IMR-90 (cell line): Measurements from ENCODE around the gene HAAO. TPM values are rescaled to one million over a fixed set of nuclear protein-coding genes. Genes with fewer than 3 reads are reported as not detected.

Source experiments
- ATAC-seq: fragments of 200-7000 bp; cut with Tn5 transposase; 2 replicates; pipeline ENCODE4 v1.9.1; 2020; ENCODE audit warnings: low read depth, mild to moderate bottlenecking, moderate library complexity
- BruUV-seq: library from RNA; stranded (reverse); fragments of 400-500 nt; replicated peaks from 2 replicates; lab custom pipeline; 2021; lab: Mats Ljungman, UMichigan
- CTCF ChIA-PET: fragments of 300-600 bp; formaldehyde crosslinking; extraction: SDS; loops from one replicate; lab custom pipeline; 2021; ENCODE audit warnings: antibody characterized with exemption; lab: Yijun Ruan, JAX
- POLR2A ChIA-PET: fragments of 300-600 bp; sonication (Branson Sonifier 250); formaldehyde crosslinking; loops from one replicate; lab custom pipeline; 2022; ENCODE audit warnings: antibody characterized with exemption; ENCODE audit not compliant: unreplicated experiment; lab: Charles Lee
- DNase-seq: peaks from one replicate; pipeline ENCODE4 v3.0.0; 2013
- H2AFZ ChIP-seq: replicated peaks from 2 replicates; pipeline ENCODE3; 2013; ENCODE audit warnings: low read length, mild to moderate bottlenecking; ENCODE audit not compliant: poor library complexity
- H2AK5ac ChIP-seq: 2 replicates; pipeline ENCODE4 v1.6.1; 2013; ENCODE audit warnings: low read depth, low read length, inconsistent platforms
- H2AK9ac ChIP-seq: replicated peaks from 2 replicates; pipeline ENCODE3; 2013; ENCODE audit warnings: mild to moderate bottlenecking, low read depth, low read length, moderate library complexity; ENCODE audit not compliant: poor library complexity
- H2BK120ac ChIP-seq: 2 replicates; pipeline ENCODE4 v1.6.1; 2013; ENCODE audit warnings: low read depth, low read length, inconsistent platforms
- H2BK15ac ChIP-seq: 3 replicates; pipeline ENCODE4 v1.6.1; 2013; ENCODE audit warnings: low read depth, low read length, inconsistent platforms
- H2BK20ac ChIP-seq: 2 replicates; pipeline ENCODE4 v1.6.1; 2013; ENCODE audit warnings: low read depth, mild to moderate bottlenecking, inconsistent platforms, low read length, moderate library complexity
- H2BK5ac ChIP-seq: 2 replicates; pipeline ENCODE4 v1.6.1; 2013; ENCODE audit warnings: mild to moderate bottlenecking, low read depth, low read length, inconsistent platforms; ENCODE audit not compliant: poor library complexity, severe bottlenecking
- H3K14ac ChIP-seq: replicated peaks from 2 replicates; pipeline ENCODE4 v1.6.1; 2013; ENCODE audit warnings: low read depth, low read length, inconsistent platforms
- H3K18ac ChIP-seq: 2 replicates; pipeline ENCODE4 v1.6.1; 2013; ENCODE audit warnings: low read depth, low read length, control low read depth
- H3K23ac ChIP-seq: 2 replicates; pipeline ENCODE4 v1.6.1; 2013; ENCODE audit warnings: low read depth, low read length, inconsistent platforms
- H3K27ac ChIP-seq: 2 replicates; pipeline ENCODE4 v1.5.1; 2013; ENCODE audit warnings: mild to moderate bottlenecking, control low read depth, low read length; ENCODE audit not compliant: insufficient read depth
- H3K27me3 ChIP-seq: 2 replicates; pipeline ENCODE4 v1.6.1; 2013; ENCODE audit warnings: low read length; ENCODE audit not compliant: control insufficient read depth, insufficient read depth
- H3K36me3 ChIP-seq: 2 replicates; pipeline ENCODE4 v1.6.1; 2013; ENCODE audit warnings: low read length, mixed read lengths; ENCODE audit not compliant: control insufficient read depth, insufficient read depth
- H3K4ac ChIP-seq: 2 replicates; pipeline ENCODE4 v1.6.1; 2013; ENCODE audit warnings: low read depth, low read length, inconsistent platforms
- H3K4me1 ChIP-seq: 2 replicates; pipeline ENCODE4 v1.6.1; 2013; ENCODE audit warnings: low read length, mixed read lengths; ENCODE audit not compliant: control insufficient read depth, insufficient read depth
- H3K4me2 ChIP-seq: 2 replicates; pipeline ENCODE4 v1.6.1; 2013; ENCODE audit warnings: low read depth, mild to moderate bottlenecking, control low read depth, low read length, moderate library complexity
- H3K4me3 ChIP-seq: 2 replicates; pipeline ENCODE4 v1.5.1; 2013; ENCODE audit warnings: low read depth, mild to moderate bottlenecking, control low read depth, low read length, moderate library complexity; ENCODE audit not compliant: insufficient read depth
- H3K56ac ChIP-seq: 2 replicates; pipeline ENCODE4 v1.6.1; 2013; ENCODE audit warnings: low read length, inconsistent platforms; ENCODE audit not compliant: insufficient read depth; ENCODE audit errors: extremely low read depth
- H3K79me1 ChIP-seq, 2 experiments: 2 replicates each; pipeline ENCODE4 v1.6.1; 2013; ENCODE audit warnings: low read length in 2 of 2, inconsistent platforms in 1 of 2, low read depth in 1 of 2
- H3K9ac ChIP-seq: 2 replicates; pipeline ENCODE4 v1.6.1; 2013; ENCODE audit warnings: low read depth, low read length, control low read depth
- H3K9me1 ChIP-seq: 2 replicates; pipeline ENCODE4 v1.6.1; 2013; ENCODE audit warnings: low read length, inconsistent platforms; ENCODE audit not compliant: insufficient read depth
- H3K9me3 ChIP-seq: 2 replicates; pipeline ENCODE4 v1.6.1; 2013; ENCODE audit warnings: low read length; ENCODE audit not compliant: control insufficient read depth, insufficient read depth
- H4K20me1 ChIP-seq: 2 replicates; pipeline ENCODE4 v1.6.1; 2013; ENCODE audit warnings: low read length, inconsistent platforms; ENCODE audit not compliant: insufficient read depth
- H4K5ac ChIP-seq: 2 replicates; pipeline ENCODE4 v1.6.1; 2013; ENCODE audit warnings: mild to moderate bottlenecking, low read depth, low read length, control low read depth
- H4K8ac ChIP-seq, 2 experiments: 2 replicates each; pipeline ENCODE4 v1.6.1; 2013; ENCODE audit warnings: low read depth in 2 of 2, low read length in 2 of 2, control low read depth in 1 of 2, inconsistent platforms in 1 of 2
- H4K91ac ChIP-seq: 2 replicates; pipeline ENCODE4 v1.6.1; 2013; ENCODE audit warnings: low read depth, low read length, inconsistent platforms; ENCODE audit not compliant: insufficient read depth
- BHLHE40 ChIP-seq: fragments of 150-350 bp; IDR thresholded peaks from 2 replicates; pipeline ENCODE4 v1.6.1; 2016; ENCODE audit warnings: mild to moderate bottlenecking, low read depth, low read length
- CEBPB ChIP-seq: IDR thresholded peaks from 2 replicates; pipeline ENCODE4 v1.6.1; 2012; ENCODE audit warnings: low read depth, low read length, improper control_type of control experiment
- CHD1 ChIP-seq: IDR thresholded peaks from 2 replicates; pipeline ENCODE4 v1.6.1; 2012; ENCODE audit warnings: low read depth, low read length, improper control_type of control experiment
- CTCF ChIP-seq: conservative IDR thresholded peaks from 2 replicates; pipeline ENCODE4 v1.5.1; 2012; ENCODE audit warnings: mild to moderate bottlenecking, low read depth, low read length, improper control_type of control experiment
- FOS ChIP-seq: fragments of 150-350 bp; IDR thresholded peaks from 2 replicates; pipeline ENCODE4 v1.6.1; 2016; ENCODE audit warnings: low read depth, low read length
- MAFK ChIP-seq: IDR thresholded peaks from 2 replicates; pipeline ENCODE4 v1.6.1; 2012; ENCODE audit warnings: low read depth, low read length, improper control_type of control experiment
- MAZ ChIP-seq: IDR thresholded peaks from 2 replicates; pipeline ENCODE4 v1.6.1; 2012; ENCODE audit warnings: low read depth, mild to moderate bottlenecking, low read length, improper control_type of control experiment, moderate library complexity, borderline replicate concordance
- MXI1 ChIP-seq: IDR thresholded peaks from 2 replicates; pipeline ENCODE4 v1.6.1; 2012; ENCODE audit warnings: low read depth, mild to moderate bottlenecking, low read length, moderate library complexity, borderline replicate concordance
- NFE2L2 ChIP-seq: fragments of 150-350 bp; IDR thresholded peaks from 2 replicates; pipeline ENCODE4 v1.6.1; 2016; ENCODE audit warnings: low read depth, mild to moderate bottlenecking, low read length
- POLR2A ChIP-seq: IDR thresholded peaks from 2 replicates; pipeline ENCODE4 v1.6.1; 2012; ENCODE audit warnings: mild to moderate bottlenecking, low read depth, low read length
- RAD21 ChIP-seq: IDR thresholded peaks from 2 replicates; pipeline ENCODE4 v1.6.1; 2012; ENCODE audit warnings: low read length, improper control_type of control experiment
- RCOR1 ChIP-seq: IDR thresholded peaks from 2 replicates; pipeline ENCODE4 v1.6.1; 2012; ENCODE audit warnings: mild to moderate bottlenecking, low read length, improper control_type of control experiment; ENCODE audit not compliant: insufficient replicate concordance
- RFX5 ChIP-seq: IDR thresholded peaks from 2 replicates; pipeline ENCODE4 v1.8.0; 2012; ENCODE audit warnings: low read depth, mild to moderate bottlenecking, low read length, moderate library complexity
- SMC3 ChIP-seq: fragments of 150-350 bp; IDR thresholded peaks from 2 replicates; pipeline ENCODE4 v1.6.1; 2016; ENCODE audit warnings: low read depth, mild to moderate bottlenecking, antibody characterized with exemption, low read length, moderate library complexity
- USF2 ChIP-seq: fragments of 150-350 bp; IDR thresholded peaks from 2 replicates; pipeline ENCODE4 v1.6.1; 2017; ENCODE audit warnings: mild to moderate bottlenecking, antibody characterized with exemption, low read length, low read depth
- WGBS, 2 experiments: methylation state at CpG; one replicate each; pipeline versions ENCODE4 v1.1.5 to v1.1.7; 2013; ENCODE audit warnings: missing lambda C conversion rate in 2 of 2; ENCODE audit not compliant: insufficient read length in 1 of 2; ENCODE audit errors: extremely low coverage in 2 of 2; 5-methylcytosine and 5-hydroxymethylcytosine counted together
- dilution Hi-C: fragments of 300-500 bp; cut with HindIII; formaldehyde crosslinking; loops from one replicate; pipeline ENCODE4 v1.14.3; 2018; ENCODE audit warnings: low sequenced_read_pairs; ENCODE audit not compliant: unreplicated experiment
- in situ Hi-C: fragments of 300-500 bp; cut with MboI; formaldehyde crosslinking; loops from 3 replicates; pipeline ENCODE4 v1.14.3; 2019; ENCODE audit warnings: low sequenced_read_pairs, inconsistent platforms, mixed read lengths
- intact Hi-C: fragments of 100-400 bp; cut with micrococcal nuclease; formaldehyde crosslinking; loops from 2 replicates; pipeline ENCODE4 v1.10.0; 2022
- polyA plus RNA-seq, 3 experiments: library from polyadenylated mRNA; depleted of rRNA; stranded (reverse); fragments of >200 nt; gene quantifications; 2 replicates each; pipeline ENCODE4 v1.2.3, GENCODE V29; 2012; ENCODE audit warnings: low replicate concordance in 1 of 3
- total RNA-seq: library from RNA; depleted of rRNA; stranded (reverse); fragments of >200 nt; gene quantifications from 2 replicates; pipeline ENCODE4 v1.2.3, GENCODE V29; 2012
- TF ChIP-seq, protein P1 (sequence below): fragments of 150-350 bp; IDR thresholded peaks from 2 replicates; pipeline ENCODE4 v1.6.1; 2016; ENCODE audit warnings: low read depth, mild to moderate bottlenecking, low read length, moderate library complexity, borderline replicate concordance

Gene HAAO
- total and polyA plus RNA-seq, 2 of the 4 experiments (the other 2 are of a cell fraction) = 0.05 to 0.18 TPM

- no peak for TF ChIP-seq CTCF
- no peak for TF ChIP-seq CHD1
- TF ChIP-seq MAFK = no peak
- TF ChIP-seq RCOR1 = no peak
- TF ChIP-seq FOS = no peak
- no peak for TF ChIP-seq CEBPB
- no peak for TF ChIP-seq USF2
- no peak for TF ChIP-seq NFE2L2
- TF ChIP-seq POLR2A = no peak
- TF ChIP-seq BHLHE40 = no peak
- TF ChIP-seq, protein P1, sequence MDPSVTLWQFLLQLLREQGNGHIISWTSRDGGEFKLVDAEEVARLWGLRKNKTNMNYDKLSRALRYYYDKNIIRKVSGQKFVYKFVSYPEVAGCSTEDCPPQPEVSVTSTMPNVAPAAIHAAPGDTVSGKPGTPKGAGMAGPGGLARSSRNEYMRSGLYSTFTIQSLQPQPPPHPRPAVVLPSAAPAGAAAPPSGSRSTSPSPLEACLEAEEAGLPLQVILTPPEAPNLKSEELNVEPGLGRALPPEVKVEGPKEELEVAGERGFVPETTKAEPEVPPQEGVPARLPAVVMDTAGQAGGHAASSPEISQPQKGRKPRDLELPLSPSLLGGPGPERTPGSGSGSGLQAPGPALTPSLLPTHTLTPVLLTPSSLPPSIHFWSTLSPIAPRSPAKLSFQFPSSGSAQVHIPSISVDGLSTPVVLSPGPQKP = no peak
- TF ChIP-seq RFX5 = no peak
- no peak for TF ChIP-seq MXI1
- TF ChIP-seq MAZ = no peak
- TF ChIP-seq RAD21 = no peak
- TF ChIP-seq SMC3 = no peak
- ChIA-PET CTCF (no interaction called here), POLR2A (no interaction called here)
- Histone ChIP-seq H4K5ac (no peak overlapping the region), H4K8ac (no peak overlapping the region), H3K23ac (no peak overlapping the region), H3K4me1 (no peaks in the 10 kb centered on the region), H3K9me3 (no peaks in the 10 kb centered on the region), H3K36me3 (no peaks in the 10 kb centered on the region), H3K18ac (no peak overlapping the region), H2BK120ac (no peak overlapping the region), H2BK15ac (no peak overlapping the region), H2AK5ac (no peak overlapping the region), H3K4me2 (no peak overlapping the region), H2AFZ (no peak overlapping the region), H3K27ac (no peak overlapping the region), H2BK5ac (no peak overlapping the region), H2BK20ac (no peak overlapping the region), H3K56ac (no peak overlapping the region), H4K91ac (no peak overlapping the region), H4K20me1 (no peaks in the 10 kb centered on the region), H2AK9ac (no peak overlapping the region), H3K9ac (no peak overlapping the region), H3K79me1 (no peaks in the 10 kb centered on the region), H3K14ac (no peak overlapping the region), H3K27me3 (no peaks in the 10 kb centered on the region), H3K4ac (no peak overlapping the region), H3K4me3 (no peak overlapping the region), H3K9me1 (no peaks in the 10 kb centered on the region)
- no peak for ATAC-seq
- dilution Hi-C loops (no loop called here), in situ Hi-C loops (no loop called here), intact Hi-C loops (no loop called here)
- no peak for DNase-seq
- BruUV-seq = no TSS peak
- 83% methylated on average over 1 of the region's 5 CpGs; no CpG with 5 or more reads in 1 of the 2 experiments for WGBS, 2 experiments
Observed at GRCh38 chr2:42771546-42772153, 20.7 kb downstream of the HAAO start.
